ENCODE results near the gene AURKA.
A peak's percentile ranks its signal among the peaks of the same experiment; 100 is the strongest.
"Not testable (repeated sequence)": the region's sequence is repeated elsewhere in the genome, so short reads cannot be mapped to it uniquely, and the experiment has no call there.

Gene AURKA

DNA sequence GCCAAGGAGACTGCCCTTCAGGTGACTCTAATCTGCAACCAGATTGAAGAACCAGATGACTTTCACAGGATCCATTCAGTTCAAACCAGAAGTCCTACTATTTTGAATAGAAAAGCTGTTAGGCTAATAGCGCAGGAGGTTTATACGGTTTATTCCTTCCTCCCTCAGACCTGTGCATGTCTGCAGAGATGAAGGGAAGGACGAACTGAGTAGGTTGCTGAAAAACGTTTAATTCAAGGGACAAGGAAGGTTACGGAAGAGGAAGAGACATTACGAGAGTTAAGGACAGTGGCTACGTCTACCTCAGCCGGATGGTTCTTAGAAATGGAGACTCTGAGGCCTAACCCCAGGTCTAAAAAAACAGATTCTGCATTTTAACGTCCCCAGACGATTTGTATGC lies 978 bp downstream of the AURKA start:
- no peak for DNase-seq (ENCODE audit: low spot score)

GRCh38 chr20:56390396-56390795 lies 1.6 kb downstream of the AURKA start:
- not testable (repeated sequence) for DNase-seq (ENCODE audit: low spot score)

GRCh38 chr20:56389807-56390206 lies 2.2 kb downstream of the AURKA start:
- no peak for DNase-seq (ENCODE audit: low spot score)

DNA sequence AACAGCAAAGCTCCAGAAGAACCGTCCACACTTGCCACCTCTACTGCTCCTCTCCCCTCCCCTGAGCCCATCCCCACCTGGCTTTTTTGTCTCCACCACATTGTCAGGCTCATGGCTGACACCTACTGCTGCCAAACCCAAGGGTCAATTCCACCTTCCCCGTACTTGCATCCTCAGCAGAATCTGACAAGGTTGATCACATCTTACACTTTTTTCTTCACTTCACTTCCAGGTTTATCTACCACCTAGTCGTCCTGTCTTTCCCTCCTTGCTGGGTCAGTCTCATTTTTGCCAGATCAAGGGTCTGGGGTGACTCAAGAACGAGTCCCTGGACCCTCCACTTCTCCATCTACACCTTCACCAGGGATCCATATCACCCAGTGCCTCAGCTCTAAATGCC lies 3.1 kb downstream of the AURKA start:
- no peak for DNase-seq (ENCODE audit: low spot score)

GRCh38 chr20:56386219-56386618 lies 5.8 kb downstream of the AURKA start:
- DNase-seq (ENCODE audit: low spot score) = no peak

DNA sequence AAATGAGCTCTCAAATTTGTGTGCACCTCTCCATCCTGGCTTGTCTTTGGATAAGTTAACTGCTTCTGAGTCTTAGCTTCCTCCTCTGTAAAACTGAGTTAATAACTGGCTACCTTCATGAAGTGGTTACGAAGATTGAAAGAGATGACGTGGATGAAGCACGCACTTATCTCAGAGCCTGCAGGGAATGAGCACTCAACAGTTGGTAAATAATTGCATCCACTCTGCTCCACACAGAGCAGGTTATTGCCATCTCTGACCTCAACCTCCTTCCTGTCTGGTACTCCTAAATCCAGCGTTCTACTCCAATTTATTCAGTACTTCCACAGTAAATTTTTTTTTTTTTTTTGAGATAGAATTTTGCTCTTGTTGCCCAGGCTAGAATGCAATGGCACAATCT lies 6.9 kb downstream of the AURKA start:
- DNase-seq (ENCODE audit: low spot score) = no peak

DNA sequence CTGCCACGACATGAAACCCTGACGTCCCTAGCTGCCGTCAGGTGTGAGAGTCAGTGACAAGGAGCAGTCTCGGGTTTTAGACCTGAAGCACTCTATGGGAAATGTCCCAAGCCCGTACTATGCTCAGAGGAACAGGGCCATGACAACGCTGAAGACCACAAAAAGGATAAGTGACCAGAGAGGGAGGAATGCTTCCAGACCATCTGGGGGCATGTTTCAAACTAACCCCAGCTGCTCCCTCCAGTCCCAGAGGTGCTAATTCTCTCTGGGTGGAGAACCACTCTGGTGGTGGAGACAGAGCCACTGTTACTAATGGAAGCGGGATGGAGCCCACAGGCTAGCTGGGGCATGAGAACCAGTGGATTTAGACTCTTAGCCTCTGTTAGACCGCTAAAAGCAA lies 8.7 kb downstream of the AURKA start:
- DNase-seq (ENCODE audit: low spot score) = no peak

- DNase-seq (ENCODE audit: low spot score) = no peak
These were observed 9.3 kb downstream of the AURKA start for GRCh38 chr20:56382696-56383095.

GRCh38 chr20:56381501-56381900 lies 10.5 kb downstream of the AURKA start:
- DNase-seq (ENCODE audit: low spot score) = no peak

DNA sequence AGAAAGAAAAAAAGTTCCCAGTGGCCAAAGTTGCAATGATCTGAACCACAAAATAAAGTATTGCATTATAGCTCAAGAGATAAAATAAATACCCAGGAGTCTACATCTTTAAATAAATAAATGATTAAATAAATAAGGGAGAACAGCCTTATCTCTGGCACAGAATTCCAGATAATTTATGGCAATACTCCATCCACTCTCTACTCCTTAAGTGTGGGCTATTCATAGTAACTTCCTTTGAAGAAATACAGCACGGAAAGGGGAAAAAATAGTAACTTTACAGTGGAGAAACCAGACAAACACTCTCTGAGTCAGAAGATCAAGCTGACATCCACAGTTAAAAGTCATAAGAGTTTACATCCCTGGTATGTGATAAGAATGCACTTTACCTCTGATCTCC lies 11.6 kb downstream of the AURKA start:
- no peak for DNase-seq (ENCODE audit: low spot score)

GRCh38 chr20:56378386-56378785 lies 13.6 kb downstream of the AURKA start:
- no peak for DNase-seq (ENCODE audit: low spot score)

GRCh38 chr20:56376331-56376730 lies 15.7 kb downstream of the AURKA start:
- DNase-seq (ENCODE audit: low spot score) = no peak

- DNase-seq (ENCODE audit: low spot score) = peak; percentile 75
These were observed 18.1 kb downstream of the AURKA start for GRCh38 chr20:56373942-56374341.

- peak; percentile 22 for DNase-seq (ENCODE audit: low spot score)
These were observed 19.2 kb downstream of the AURKA start for GRCh38 chr20:56372850-56373249.

GRCh38 chr20:56371977-56372376 lies 20.0 kb downstream of the AURKA start:
- no peak for DNase-seq (ENCODE audit: low spot score)

DNA sequence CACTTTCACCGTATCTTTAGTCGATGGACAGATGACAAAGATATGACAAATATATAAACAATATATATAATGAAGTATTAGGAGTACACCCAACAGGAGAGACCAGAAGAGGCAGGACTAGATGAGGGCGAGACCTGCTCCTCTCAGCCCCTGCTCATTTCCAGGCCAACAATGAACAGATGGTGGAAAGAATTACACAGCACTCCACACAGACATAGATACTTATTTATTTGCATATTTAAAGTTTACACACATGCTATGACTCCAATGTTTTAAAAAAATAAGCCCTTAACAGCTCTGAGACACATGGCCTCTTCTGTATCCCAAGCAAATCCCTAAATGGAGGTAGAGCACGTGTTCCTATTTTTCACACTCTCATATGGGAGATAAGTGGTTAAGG lies 22.8 kb downstream of the AURKA start:
- DNase-seq (ENCODE audit: low spot score) = no peak

DNA sequence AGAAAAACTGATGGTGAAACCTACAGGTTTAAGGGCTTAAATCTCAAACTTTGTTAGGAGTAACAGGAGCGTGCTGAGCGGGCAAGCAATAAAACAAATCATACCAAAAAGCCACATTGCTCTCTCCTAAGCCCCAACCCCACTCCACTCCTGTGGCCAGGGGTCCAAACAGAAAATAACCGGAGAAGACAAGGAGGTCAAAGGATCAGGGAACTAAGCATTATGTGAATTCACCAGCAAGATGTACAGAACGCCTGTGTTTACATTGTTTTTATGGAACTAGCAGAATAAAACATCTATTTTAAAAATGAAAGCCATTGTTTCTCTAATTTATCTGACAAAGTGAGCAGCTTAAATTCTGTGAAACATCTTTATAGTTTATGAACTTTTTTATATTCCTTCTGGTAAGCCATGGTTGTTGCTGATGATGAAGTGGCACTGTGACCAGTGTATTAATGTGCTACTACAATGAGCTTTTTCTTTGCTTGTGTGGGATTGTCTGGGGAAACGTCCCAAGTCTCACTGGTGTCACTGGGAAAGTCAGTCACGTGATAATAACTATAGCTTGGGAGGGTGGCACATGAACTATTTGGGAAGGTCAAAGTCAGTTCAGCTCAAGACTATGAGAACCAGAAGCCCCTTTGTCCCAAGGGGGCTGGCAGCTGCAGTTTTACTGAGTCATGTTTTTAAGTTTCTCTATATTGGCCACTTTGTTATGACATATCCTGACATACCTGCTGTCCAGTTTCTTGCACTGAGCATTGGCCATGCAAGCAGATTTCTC lies 23.5 kb downstream of the AURKA start:
- no peak for DNase-seq (ENCODE audit: low spot score)

GRCh38 chr20:56363491-56363890 lies 28.5 kb downstream of the AURKA start:
- no peak for DNase-seq (ENCODE audit: low spot score)

- DNase-seq (ENCODE audit: low spot score) = no peak
These were observed 29.1 kb downstream of the AURKA start for GRCh38 chr20:56362833-56363413.

GRCh38 chr20:56361900-56362299 lies 30.1 kb downstream of the AURKA start:
- DNase-seq (ENCODE audit: low spot score) = no peak

DNA sequence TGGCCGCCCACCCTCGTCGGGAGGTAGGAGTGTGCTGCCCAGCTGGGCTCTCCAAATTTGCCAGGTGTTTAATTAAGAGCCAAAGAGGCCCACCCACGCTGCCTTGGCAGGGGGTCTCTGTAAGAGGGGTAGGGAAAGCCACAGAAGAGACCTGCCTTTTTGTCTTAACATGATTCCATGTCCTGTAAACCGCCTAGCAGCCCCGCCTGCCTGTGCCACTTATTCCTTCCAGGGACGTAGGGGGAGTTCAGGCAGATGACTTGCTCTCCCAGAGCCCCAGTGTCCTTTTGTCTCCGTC lies 31.2 kb downstream of the AURKA start:
- DNase-seq (ENCODE audit: low spot score) = no peak

- DNase-seq (ENCODE audit: low spot score) = no peak
These were observed 31.7 kb downstream of the AURKA start for GRCh38 chr20:56360133-56360907.
